ENCODE data around the gene CASP9.
"Not testable (repeated sequence)": the region's sequence is repeated elsewhere in the genome, so short reads cannot be mapped to it uniquely, and the experiment has no call there.

The CASP9 gene

DNA sequence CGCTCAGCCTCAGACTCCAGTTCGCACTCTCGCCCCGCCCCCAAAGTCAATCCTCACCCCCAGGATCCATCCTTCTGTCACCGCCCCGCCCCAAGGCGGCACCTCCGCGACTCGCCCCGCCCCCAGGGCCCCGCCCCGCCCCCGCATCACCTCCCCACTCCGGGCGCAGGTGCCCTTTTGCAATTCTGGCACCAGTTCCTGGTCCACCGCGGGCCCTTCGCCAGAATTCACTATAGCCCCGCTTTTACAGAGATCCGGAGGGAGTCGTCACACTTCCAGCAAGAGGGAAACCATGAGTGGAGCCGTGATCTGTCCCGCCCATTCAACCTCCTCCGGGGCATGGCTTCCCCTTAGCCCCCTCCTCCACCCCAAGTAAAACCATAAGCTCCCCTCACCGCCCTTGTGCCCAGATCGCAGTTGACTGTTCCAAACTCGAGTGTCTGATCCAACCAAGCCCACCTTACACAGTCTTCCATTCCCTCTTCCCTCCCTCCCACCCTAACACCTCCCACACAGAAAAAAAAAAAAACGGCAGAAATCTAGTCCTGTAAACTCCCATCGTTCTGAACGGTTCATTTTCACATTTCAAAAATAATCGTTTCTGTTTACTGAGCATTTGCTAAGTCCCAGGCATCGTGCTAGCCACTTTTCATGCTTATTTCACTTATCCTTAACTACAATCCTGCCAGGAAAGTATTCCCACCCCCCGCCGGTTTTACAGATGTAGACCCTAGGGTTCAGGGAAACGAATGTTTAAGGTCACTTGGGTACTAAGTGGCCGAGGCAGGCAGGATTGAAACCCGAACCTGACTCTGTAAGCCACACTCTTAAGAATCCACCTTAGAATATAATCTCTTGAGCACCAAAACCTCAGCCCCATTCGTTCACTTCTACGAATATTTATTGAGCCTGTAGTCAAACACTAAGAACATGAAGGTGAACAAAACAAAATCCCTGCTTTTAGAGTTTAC lies 1.3 kb upstream of the CASP9 start:
- DNase-seq, result no peak

DNA sequence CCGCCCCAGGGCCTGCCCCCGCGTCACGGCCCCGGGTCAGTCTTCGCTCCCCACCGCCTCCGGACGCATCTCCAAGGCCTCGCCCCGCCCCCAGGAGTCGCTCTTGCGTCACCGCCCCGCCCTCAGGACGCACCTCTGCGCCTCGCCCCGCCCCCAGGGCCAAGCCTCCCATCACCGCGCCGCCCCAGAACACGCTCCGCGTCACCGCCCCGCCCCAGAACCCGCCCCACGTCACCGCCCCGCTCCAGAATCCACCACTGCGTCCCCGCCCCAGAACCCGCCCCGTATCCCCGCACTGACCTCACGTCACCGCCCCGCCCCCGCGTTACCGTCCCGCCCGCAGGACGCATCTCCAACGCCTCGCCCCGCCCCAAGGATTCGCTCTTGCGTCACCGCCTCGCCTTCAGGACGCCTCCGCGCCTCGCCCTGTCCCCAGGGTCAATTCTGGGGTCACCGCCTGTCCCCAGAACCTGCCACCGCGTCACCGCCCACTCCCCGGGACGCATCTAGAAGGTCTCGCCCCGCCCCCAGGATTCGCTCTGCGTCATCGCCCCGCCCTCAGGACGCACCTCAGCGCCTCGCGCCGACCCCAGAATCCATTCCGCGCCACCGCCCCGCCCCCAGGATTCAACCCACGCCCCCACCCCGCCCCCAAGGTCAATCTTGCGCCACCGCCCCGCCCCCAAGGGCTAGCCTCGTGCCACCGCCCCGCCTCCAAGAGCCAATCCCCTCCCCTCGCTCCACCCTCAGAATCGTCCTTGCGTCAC lies 451 bp upstream of the CASP9 start:
- DNase-seq, result peak; percentile 99

DNA sequence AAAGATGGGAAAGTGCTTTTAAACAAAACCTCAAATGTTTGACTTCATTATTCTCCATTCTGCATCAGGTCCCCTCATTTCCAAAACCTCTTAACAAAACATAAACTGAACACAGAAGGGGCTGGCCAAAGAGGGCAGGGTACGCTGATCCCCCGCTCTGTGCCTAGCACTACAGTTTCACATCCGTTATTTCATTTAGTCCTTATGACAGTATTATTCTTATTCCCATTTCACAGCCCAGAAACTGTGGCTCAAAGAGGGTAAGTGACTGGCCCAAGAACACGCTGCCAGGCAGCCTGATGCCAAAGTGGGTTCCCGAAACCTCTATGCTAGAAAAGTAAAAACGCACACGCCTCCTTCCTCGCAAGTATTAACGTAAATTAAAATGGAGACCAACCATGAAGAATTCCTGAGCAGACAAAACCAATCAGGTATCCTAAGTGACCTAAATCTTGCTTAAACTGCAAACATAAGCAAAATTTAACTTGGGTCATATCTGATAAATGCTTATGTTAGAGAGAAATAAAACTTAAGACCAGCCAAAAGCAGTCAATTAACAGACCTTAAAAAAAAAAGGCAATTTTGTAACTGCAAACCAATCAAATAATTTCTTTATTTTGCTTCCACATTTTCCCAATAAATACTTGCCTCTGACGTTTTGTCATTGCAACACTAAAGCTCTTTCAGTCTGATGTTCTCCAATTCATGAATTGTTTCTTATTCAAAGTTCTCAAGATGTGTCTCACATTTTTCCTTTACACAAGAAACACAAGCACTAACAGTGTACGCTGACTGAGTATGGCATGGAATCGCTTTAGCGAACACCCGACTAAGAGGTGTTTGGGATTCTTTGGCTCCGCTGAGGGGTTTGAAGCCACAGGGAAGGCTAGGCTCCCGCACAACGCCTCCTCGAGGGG lies 653 bp downstream of the CASP9 start:
- no peak for DNase-seq

- no peak for DNase-seq
Measured at GRCh38 chr1:15522551-15522950, 1.5 kb downstream of the CASP9 start.

GRCh38 chr1:15521206-15521906 lies 2.7 kb downstream of the CASP9 start:
- DNase-seq, result not testable (repeated sequence)

DNA sequence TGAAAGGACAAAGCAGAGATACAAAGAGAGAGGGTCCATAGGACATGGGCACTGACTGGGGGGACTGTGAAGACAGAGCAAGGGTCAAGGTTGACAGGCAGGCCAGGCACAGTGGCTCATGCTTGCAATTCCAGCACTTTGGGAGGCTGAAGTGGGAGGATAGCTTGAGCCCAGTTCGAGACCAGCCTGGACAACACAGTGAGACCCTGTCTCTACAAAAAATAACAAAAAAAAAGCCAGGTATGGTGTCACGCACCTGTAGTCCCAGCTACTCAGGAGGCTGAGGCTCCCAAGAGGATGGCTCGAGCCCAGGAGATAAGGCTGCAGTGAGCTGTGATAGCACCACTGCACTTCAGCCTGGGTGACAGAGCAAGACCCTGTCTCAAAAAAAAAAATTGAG lies 4.4 kb downstream of the CASP9 start:
- no peak for DNase-seq

GRCh38 chr1:15515022-15515663 lies 8.9 kb downstream of the CASP9 start:
- no peak for DNase-seq

- DNase-seq, result not testable (repeated sequence)
Measured at GRCh38 chr1:15514557-15514956, 9.5 kb downstream of the CASP9 start.

- no peak for DNase-seq
Measured at GRCh38 chr1:15513919-15514318, 10.1 kb downstream of the CASP9 start.

GRCh38 chr1:15513192-15513591 lies 10.8 kb downstream of the CASP9 start:
- no peak for DNase-seq

DNA sequence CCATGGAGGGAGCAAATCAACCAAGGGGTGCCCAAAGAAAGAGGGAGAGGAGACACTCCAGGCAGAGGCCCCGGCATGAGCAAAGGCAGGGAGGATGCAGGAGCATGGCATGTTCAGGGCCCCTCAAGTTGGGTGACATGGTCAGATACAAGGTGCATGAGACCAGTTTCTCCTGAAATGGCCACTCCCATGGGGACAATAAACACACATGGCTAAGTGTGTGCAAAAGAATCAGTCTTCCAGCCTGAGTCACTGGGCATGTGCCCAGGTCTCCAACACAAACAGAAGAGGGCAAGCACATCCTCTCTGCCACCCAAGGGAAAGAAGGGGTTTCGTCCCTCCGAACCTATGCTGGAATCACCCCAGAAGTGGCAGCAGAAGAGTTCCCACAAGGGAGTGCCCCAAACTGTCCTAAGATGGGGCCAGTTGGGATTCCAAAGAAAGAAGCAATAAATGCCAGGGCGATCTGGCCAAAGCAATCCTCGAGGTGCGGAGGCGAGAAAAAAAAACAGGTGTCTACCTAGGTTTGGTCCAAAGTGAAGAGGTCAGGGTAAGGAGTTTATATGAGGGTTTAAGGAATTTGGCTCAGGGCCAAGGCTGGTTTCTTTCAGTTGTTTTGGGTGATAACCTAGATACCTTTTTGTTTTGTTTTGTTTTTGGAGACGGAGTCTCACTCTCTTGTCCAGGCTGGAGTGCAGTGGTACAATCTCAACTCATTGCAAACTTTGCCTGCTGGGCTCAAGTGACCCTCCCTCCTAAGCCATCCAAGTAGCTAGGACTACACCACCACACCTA lies 13.2 kb downstream of the CASP9 start:
- no peak for DNase-seq

DNA sequence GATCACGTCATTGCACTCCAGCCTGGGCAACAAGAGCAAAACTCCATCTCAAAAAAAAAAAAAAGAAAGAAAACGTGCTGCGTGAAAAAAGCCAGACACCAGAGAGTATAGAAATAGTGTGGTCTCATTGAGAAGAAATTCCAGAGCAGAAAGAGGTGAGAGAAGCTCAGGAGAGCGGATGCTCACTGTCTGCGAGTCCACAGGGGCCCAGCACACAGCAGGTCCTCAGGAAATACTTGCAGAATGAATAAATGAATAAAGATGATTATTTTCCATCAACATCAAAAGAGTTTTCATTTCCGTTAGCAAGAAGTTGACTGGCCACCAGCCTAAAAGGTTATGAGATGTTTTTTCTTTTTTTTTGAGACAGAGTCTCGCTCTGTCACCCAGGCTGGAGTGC lies 14.4 kb downstream of the CASP9 start:
- no peak for DNase-seq

- DNase-seq, result no peak
Measured at GRCh38 chr1:15508700-15509487, 15.1 kb downstream of the CASP9 start.

GRCh38 chr1:15507278-15507677 lies 16.7 kb downstream of the CASP9 start:
- no peak for DNase-seq

DNA sequence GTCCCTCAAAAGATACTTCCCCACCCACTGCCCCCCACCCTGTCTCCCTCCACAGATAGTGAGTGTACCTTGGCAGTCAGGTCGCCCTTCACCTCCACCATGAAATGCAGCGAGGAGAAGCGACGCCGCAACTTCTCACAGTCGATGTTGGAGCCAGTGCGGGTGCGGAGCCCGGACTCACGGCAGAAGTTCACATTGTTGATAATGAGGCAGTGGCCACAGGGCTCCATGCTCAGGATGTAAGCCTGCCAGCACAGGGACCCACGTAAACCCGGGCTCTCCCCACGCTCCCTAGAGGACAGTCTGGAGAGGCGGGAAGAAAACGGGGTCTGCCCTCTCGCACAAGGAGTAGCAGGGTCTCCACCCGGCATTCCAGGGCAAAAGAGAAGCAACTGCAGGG lies 17.2 kb downstream of the CASP9 start:
- DNase-seq, result no peak

DNA sequence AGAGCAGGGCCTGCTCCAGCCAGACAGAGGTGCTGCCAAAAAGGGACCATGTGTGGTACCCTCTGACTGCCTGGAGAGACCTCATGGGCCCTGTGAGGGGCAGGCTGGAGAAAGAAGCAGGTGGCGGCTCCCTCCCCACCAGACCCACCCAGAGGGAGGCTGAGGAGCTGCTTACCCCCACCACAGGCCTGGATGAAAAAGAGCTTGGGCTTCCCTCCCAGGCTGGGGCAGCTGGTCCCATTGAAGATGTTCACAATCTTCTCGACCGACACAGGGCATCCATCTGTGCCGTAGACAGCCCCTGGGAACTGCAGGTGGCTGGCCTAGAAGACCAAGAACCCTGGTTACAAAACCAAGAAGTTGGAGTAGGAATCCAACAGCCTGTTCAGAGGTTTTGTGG lies 19.6 kb downstream of the CASP9 start:
- no peak for DNase-seq

DNA sequence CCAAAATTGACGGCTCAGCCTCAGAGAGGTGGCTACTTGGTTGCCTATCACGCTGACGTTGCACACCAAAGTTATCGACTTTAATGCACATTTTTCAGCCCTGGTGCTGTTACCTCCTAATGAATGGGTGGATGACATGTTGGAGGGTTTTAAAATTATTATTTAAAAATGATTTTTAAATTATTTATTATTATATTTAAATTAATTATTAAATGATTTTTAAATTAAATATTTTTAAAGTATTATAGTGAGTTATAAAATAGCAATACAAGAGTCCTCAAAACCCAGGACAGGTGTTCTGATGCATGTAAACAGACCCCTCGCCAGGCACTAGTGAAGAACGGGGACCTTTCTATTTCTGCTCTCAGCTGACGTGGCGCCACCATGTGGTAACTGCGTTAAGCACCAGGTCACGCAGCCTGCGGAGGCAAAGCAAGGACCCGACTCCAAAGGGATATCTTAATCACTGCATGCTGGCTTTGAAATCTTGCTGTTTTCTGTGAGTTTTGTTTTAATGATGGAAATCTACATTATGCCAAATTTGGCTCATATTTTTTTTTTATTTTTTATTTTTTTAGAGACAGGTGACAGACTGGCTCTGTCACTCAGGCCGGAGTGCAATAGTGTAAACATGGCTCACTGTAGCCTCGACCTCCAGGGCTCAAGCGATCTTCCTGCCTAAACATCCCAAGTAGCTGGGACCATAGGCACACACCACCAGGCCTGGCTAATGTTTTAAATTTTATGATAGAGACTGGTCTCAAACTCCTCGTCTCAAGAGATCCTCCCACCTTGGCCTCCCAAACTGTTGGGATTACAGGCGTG lies 22.6 kb downstream of the CASP9 start:
- DNase-seq, result peak; percentile 35

Data from fibroblast of skin of scalp (primary cell).